ENCODE data around the gene NCLN. TPM values are rescaled to one million over a fixed set of nuclear protein-coding genes. Genes with fewer than 3 reads are reported as not detected.

Gene NCLN
- total RNA-seq, 2 donors from 2014 or later = 77.3 to 113 TPM

DNA sequence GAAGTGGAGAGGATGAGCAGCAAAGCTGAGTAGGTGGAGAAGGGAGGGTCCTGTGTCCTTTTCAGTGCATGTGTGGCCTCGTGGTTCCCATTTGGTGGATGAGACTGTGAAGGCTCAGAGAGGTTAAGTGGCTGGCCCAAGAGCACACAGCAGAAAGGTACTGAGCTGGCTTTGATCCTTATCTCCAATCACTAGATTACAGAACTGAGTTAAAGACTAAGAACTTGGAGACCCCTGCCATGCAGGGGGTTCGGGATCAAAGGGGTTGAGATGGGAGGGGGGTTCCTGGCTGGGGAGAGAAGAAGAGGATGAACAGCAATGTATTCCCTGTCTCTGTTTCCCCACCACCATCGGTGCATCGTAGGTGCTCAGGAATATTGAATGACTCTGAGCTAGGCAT, 50.5 kb downstream of the NCLN start:
- intact Hi-C loops (cut with DNase I, micrococcal nuclease) = no loop called here
- ATAC-seq = no peak

DNA sequence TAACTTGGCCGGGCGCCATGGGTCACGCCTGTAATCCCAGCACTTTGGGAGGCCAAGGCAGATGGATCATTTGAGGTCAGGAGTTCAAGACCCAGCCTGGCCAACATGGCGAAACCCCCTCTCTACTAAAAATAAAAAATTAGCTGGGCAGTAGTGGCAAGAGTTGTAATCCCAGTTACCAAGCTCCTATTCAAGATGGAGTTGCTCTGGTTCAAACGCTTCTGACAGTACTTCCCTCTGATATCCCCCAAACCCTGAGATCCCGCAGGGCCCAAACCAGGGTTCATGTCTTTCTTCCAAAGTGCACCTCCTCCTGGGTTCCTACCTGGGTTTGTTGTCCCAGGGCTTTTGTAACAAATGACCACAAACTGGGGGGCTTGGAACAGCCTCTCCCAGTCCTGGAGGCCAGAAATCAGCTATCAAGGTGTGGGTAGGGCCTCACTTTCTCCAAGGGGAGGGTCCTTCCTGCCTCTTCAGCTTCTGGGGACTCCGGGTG, 52.4 kb downstream of the NCLN start:
- intact Hi-C loops (cut with DNase I, micrococcal nuclease) = no loop called here
- ATAC-seq (no peak), DNase-seq (no peak)

More for the DNA sequence above, 50.5 kb downstream of the NCLN start:
- DNase-seq = no peak

DNA sequence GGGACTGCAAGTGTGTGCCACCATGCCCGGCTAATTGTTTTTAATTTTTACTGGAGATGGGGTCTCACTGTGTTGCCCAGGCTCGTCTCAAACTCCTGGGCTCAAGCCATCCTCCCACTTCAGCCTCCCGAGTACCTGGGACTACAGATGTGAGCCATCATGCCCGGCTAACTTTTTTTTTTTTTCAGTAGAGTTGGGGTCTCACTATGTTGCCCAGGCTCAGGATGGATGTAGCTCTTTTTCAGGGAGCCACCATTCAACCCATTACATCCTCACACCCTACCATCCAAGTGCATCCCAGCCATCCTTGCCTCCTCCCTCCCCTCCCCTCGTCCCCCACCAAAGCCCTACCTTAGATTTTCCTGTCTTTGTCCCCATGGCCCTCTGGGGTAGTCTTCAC, 53.6 kb downstream of the NCLN start:
- ATAC-seq (no peak), DNase-seq (no peak)
- intact Hi-C loops (cut with DNase I, micrococcal nuclease) = no loop called here

DNA sequence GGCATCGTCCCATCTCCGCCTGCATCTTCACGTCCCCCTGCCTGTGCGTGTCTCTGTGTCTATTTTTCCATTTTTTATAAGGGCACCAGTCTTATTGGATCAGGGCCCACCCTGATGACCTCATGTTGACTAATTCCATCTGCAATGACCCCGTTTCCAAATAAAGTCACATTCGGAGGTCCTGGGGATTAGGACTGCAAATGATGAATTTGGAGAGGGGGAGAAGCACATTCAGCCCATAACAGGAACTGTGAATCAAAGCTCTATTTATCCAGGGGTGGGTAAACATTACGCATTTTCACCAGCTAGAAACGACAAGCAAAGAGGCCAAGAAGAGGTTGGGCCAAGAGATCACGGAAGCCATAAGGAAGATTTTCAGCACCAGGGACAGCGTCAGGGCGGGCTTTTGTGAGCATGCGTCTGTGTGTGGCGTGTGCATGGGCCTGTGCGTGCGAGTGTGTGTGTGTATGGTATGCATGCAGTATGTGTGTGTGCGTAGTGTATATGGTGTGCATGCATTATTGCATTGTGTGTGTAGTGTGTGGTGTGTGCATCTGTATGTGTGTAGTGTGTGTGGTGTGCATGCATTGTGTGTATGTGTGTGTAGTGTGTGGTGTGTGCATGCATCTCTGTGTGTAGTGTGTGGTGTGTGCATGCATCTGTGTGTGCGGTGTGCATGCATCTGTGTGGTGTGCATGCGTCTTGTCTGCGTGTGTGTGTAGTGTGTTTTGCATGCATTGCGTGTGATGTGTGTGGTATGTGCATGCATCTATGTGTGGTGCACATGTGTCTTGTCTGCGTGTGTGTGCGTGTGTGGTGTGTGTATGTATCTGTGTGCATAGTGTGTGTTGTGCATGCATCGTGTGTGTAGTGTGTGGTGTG, 58.3 kb downstream of the NCLN start:
- ATAC-seq (peak; percentile 48), DNase-seq (peak in 1 of 2 donors; percentile 53)
- intact Hi-C loops (cut with DNase I, micrococcal nuclease) = no loop called here

DNA sequence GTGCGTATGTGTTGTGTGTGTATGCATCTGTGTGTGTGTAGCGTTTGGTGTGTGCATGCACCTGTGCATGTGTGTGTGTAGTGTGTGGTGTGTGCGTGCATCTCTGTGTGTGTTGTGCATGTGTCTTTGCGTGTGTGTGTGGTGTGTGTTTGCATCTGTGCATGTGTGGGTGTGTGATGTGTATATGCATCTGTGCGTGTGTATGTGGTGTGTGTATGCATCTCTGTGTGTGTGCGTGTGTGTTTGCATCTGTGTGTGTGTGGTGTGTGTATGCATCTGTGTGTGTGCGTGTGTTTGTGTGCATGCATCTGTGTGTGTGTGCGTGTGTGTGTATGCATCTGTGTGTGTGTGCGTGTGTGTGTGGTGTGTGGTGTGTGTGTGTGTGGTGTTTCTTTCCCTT, 59.3 kb downstream of the NCLN start:
- no peak for ATAC-seq

DNA sequence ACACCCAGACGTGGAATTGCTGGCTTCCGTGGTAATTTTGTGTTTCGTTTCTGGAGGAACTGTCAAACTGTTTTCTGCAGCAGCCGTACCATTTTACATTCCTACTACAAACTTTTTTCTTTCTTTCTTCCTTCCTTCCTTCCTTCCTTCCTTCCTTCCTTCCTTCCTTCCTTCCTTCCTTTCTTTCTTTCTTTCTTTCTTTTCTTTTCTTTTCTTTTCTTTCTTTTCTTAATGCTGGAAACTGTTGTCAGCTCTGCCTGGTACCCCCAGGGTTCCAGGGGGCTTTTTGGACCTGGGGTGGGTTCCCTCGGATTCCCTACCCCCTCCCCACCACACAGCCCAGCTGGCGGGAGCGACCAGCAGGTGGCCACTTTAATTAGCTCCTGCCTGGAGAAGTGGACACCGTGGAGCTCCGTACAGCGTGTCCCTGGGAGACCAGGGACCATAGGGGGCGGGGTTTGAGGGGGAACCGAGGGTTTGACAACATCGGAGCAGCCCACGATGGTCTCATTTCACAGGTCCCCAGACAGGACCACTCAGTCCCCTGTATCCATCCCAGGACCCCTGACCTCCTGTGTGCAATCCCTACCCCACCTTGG, 63.1 kb downstream of the NCLN start:
- DNase-seq (no peak), ATAC-seq (no peak)
- intact Hi-C loops (cut with DNase I, micrococcal nuclease) = no loop called here

More for the DNA sequence above, 59.3 kb downstream of the NCLN start:
- no peak for DNase-seq
- intact Hi-C loops (cut with DNase I, micrococcal nuclease) = no loop called here

DNA sequence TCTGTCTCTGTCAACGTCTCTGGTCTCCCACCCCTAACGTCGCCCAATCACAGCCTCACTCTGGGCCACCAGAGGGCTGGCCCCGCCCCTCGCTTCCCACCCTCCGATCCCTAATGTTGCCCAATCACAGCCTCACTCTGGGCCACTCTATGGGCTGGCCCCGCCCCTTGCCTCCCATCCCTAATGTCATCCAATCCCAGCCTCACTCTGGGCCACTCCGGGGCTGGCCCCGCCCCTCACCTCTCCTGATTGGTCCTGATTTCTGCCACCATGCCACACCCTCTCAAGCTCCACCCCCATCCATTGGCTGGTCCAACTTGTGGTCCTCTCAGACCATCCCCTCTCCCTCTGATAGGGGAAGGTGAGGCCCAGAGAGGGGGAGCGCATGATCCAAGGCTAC, 63.7 kb downstream of the NCLN start:
- intact Hi-C loops (cut with DNase I, micrococcal nuclease) = no loop called here
- no peak for DNase-seq
- ATAC-seq = no peak

DNA sequence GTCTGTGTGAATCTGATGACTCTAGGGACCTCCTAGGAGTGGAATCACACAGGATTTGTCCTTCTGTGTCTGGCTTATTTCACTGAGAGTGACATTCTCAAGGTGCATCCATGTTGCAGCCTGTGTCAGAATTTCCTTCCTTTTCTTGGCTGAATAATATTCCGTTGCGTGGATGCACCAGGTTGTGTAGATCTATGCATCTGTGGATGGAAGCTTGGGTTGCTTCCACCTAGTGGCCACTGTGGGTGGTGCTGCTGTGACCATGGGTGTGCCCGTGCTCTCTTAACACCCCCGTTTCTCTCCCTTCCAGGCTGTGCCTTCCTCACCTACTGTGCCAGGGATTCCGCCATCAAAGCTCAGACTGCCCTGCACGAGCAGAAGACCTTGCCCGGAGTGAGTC, 64.9 kb downstream of the NCLN start:
- ATAC-seq = peak; percentile 61

DNA sequence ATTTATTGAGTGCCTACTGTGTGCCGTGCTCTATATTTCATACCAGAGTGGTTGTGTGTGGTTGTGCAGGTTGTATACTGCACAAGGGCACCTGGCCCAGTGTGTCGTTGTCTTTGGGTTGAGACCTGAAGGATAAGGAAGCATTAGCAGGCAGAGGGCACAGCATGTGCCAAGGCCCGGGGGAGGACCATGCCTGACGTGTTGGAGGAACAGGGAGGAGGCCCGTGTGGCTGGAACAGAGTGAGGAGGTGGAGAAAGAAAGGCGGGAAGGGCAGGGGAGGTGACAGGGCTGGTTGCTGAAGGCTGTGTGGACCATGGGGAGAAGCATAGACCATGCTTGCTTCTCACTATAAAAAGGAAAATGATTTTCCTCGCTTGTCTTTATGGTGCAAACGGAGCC, 65.5 kb downstream of the NCLN start:
- DNase-seq (no peak), ATAC-seq (no peak)
- intact Hi-C loops (cut with DNase I, micrococcal nuclease) = no loop called here

More for the DNA sequence above, 64.9 kb downstream of the NCLN start:
- intact Hi-C loops (cut with DNase I, micrococcal nuclease) = no loop called here
- DNase-seq = peak in 1 of 2 donors; percentile 34

DNA sequence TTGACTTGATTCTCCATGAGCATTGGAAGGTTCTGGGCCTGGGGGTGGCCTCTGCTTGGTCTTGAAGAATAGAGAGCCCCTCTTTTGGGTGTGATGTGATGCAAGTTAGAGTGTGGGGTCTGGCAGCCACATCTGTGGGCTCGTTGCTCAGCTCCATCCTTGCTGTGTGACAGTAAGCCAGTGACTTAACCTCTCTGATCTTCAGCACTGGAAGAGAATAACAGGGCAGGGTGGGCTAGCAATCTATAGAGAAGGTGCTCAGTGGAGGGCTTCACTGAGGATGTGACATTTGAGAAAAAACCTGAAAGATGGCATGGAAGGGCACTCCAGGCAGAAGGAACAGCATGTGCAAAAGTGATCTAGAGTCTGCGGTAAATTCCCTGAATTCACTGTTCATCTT, 66.9 kb downstream of the NCLN start:
- intact Hi-C loops (cut with DNase I, micrococcal nuclease) = no loop called here
- ATAC-seq (no peak), DNase-seq (no peak)

DNA sequence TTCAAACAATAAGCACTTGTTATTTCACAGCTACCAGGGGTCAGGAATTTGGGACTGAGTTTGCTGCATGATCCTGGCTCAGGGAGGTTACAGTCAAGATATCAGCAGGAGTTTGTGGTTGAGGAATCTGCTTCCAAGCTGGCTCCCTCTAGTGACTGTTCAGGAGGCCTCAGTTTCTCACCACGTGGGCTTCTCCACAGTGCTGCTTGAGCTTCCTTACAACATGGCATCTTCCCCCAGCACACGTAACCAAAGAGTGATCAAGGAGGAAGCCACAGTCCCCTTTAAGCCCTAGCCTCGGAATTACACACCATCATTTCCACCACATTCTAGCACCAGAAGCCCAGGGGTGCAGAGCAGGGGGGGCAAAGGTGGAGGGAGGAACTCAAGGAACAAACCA, 67.5 kb downstream of the NCLN start:
- no peak for DNase-seq
- intact Hi-C loops (cut with DNase I, micrococcal nuclease) = no loop called here
- ATAC-seq = no peak

DNA sequence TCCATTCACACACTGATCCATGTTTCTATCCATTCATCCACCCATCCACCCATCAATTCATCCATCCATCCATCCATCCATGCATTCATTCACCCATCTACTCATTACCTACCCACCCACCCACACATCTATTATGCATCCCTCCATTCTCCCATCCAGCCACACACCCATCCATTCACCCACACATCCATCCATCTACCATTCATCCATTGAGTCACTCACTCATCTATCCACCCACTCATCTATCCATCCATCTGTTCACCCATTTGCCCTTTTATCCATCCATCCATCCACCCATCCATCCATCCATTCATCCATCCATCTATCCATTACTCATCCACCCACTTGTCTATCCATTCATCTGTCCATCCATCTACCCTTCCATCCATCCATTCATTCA, 68.8 kb downstream of the NCLN start:
- intact Hi-C loops (cut with DNase I, micrococcal nuclease) = no loop called here
- DNase-seq (no peak), ATAC-seq (no peak)

DNA sequence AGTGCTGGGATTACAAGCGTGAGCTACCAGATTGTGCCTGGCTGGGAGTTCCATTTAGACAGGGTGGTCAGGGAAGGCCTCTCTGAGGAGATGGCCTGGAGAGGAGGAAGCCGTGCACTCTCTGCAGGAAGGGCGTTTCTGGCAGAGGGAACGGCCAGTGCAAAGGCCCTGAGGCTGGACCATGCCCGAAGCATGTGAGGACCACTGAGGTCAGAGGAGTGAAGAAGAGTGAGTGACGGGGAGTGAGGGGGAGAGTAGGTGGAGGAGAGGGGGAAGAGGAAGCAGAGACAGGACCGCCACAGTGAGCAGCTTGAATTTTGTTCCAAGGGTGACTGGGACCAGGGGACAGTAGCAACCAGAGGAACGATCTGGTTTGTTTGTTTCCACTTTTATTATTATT, 71.3 kb downstream of the NCLN start:
- intact Hi-C loops (cut with DNase I, micrococcal nuclease) = no loop called here
- DNase-seq (no peak), ATAC-seq (no peak)

Other genes starting within 250 kb of the NCLN start
- gene ZNF77, start 241.0 kb upstream of the NCLN start, total RNA-seq = 1 to 10 TPM; 4.5 to 4.6 TPM
- gene TLE6, start 208.4 kb upstream of the NCLN start, total RNA-seq = 1 to 10 TPM; 2.2 to 2.6 TPM
- 10 to 100 TPM; 32.9 to 47.9 TPM for gene TLE2, start 156.7 kb upstream of the NCLN start, total RNA-seq
- 100 to 1,000 TPM; 427 to 487 TPM for gene TLE5, start 123.4 kb upstream of the NCLN start, total RNA-seq
- 100 to 1,000 TPM; 215 to 248 TPM for gene GNA11, start 91.6 kb upstream of the NCLN start, total RNA-seq
- 1 to 10 TPM; 3.0 to 4.8 TPM for gene GNA15, start 49.9 kb upstream of the NCLN start, total RNA-seq
- gene S1PR4, start 7.2 kb upstream of the NCLN start, total RNA-seq = 1 to 10 TPM in 1 of 2 donors, under 1 TPM in 1; 0.55 to 1.1 TPM
- gene CELF5, start 38.7 kb downstream of the NCLN start, total RNA-seq = 1 to 10 TPM in 1 of 2 donors, under 1 TPM in 1; 0.67 to 1.2 TPM
- 10 to 100 TPM; 52.4 to 57.8 TPM for gene NFIC, start 180.7 kb downstream of the NCLN start, total RNA-seq

Data from left colon (tissue), 2 donors.